H9 (cell line): ENCODE results near the gene SLC29A4. TPM values are rescaled to one million over a fixed set of nuclear protein-coding genes. Genes with fewer than 3 reads are reported as not detected.
A peak's percentile ranks its signal among the peaks of the same experiment; 100 is the strongest.
"Not testable (repeated sequence)": the region's sequence is repeated elsewhere in the genome, so short reads cannot be mapped to it uniquely, and the experiment has no call there.

Experiments used
- DNase-seq: peaks from one replicate; pipeline ENCODE4 v3.0.0-alpha.2; 2017
- H2AFZ ChIP-seq: one replicate; pipeline ENCODE4 v1.6.1; 2013; ENCODE audit warnings: mild to moderate bottlenecking, low read length, control low read depth, moderate library complexity
- H2AK5ac ChIP-seq: 2 replicates; pipeline ENCODE4 v1.6.1; 2013; ENCODE audit warnings: low read length, control low read depth, mixed read lengths; ENCODE audit not compliant: insufficient read length
- H2BK120ac ChIP-seq: one replicate; pipeline ENCODE4 v1.6.1; 2013; ENCODE audit warnings: low read depth, mild to moderate bottlenecking, low read length, control low read depth, inconsistent platforms; ENCODE audit not compliant: poor library complexity, severe bottlenecking
- H2BK12ac ChIP-seq: 2 replicates; pipeline ENCODE4 v1.6.1; 2013; ENCODE audit warnings: low read length, control low read depth, mixed read lengths, low read depth; ENCODE audit not compliant: insufficient read length
- H2BK15ac ChIP-seq: 2 replicates; pipeline ENCODE4 v1.6.1; 2013; ENCODE audit warnings: low read depth, low read length, control low read depth
- H2BK20ac ChIP-seq: one replicate; pipeline ENCODE4 v1.6.1; 2013; ENCODE audit warnings: low read depth, mild to moderate bottlenecking, low read length, control low read depth, inconsistent platforms; ENCODE audit not compliant: poor library complexity, severe bottlenecking
- H2BK5ac ChIP-seq: 2 replicates; pipeline ENCODE4 v1.6.1; 2013; ENCODE audit warnings: low read length, control low read depth, mixed read lengths; ENCODE audit not compliant: insufficient read length
- H3K14ac ChIP-seq: 2 replicates; pipeline ENCODE4 v1.6.1; 2013; ENCODE audit warnings: low read length, control low read depth; ENCODE audit not compliant: insufficient read depth
- H3K18ac ChIP-seq: 2 replicates; pipeline ENCODE4 v1.6.1; 2013; ENCODE audit warnings: low read depth, mild to moderate bottlenecking, mixed read lengths, low read length, control low read depth; ENCODE audit not compliant: insufficient read length
- H3K23ac ChIP-seq: 2 replicates; pipeline ENCODE4 v1.6.1; 2013; ENCODE audit warnings: low read length, control low read depth, mixed read lengths, low read depth; ENCODE audit not compliant: insufficient read length
- H3K23me2 ChIP-seq: 2 replicates; pipeline ENCODE4 v1.6.1; 2013; ENCODE audit warnings: low read depth, mild to moderate bottlenecking, mixed read lengths, low read length, control low read depth; ENCODE audit not compliant: insufficient read length, poor library complexity, severe bottlenecking
- H3K27ac ChIP-seq: 2 replicates; pipeline ENCODE4 v1.5.1; 2013; ENCODE audit warnings: low read length, control low read depth, mixed read lengths, low read depth; ENCODE audit not compliant: insufficient read length
- H3K27me3 ChIP-seq: 2 replicates; pipeline ENCODE4 v1.6.1; 2013; ENCODE audit warnings: low read length, control low read depth, inconsistent platforms; ENCODE audit not compliant: insufficient read depth
- H3K4ac ChIP-seq: 2 replicates; pipeline ENCODE4 v1.6.1; 2013; ENCODE audit warnings: low read depth, mild to moderate bottlenecking, control low read depth, inconsistent platforms, low read length, moderate library complexity
- H3K4me1 ChIP-seq: 2 replicates; pipeline ENCODE4 v1.6.1; 2013; ENCODE audit warnings: low read length, control low read depth, inconsistent platforms; ENCODE audit not compliant: insufficient read depth
- H3K4me2 ChIP-seq: 2 replicates; pipeline ENCODE4 v1.6.1; 2013; ENCODE audit warnings: low read length, control low read depth, mixed read lengths; ENCODE audit not compliant: insufficient read length, insufficient read depth
- H3K56ac ChIP-seq: 2 replicates; pipeline ENCODE4 v1.6.1; 2013; ENCODE audit warnings: low read depth, mild to moderate bottlenecking, mixed read lengths, low read length, control low read depth; ENCODE audit not compliant: insufficient read length
- H3K79me1 ChIP-seq: 2 replicates; pipeline ENCODE4 v1.6.1; 2013; ENCODE audit warnings: low read depth, mild to moderate bottlenecking, moderate library complexity, low read length, control low read depth, inconsistent platforms; ENCODE audit not compliant: insufficient read depth, poor library complexity, severe bottlenecking
- H3K79me2 ChIP-seq: 2 replicates; pipeline ENCODE4 v1.6.1; 2013; ENCODE audit warnings: low read length, control low read depth, inconsistent platforms; ENCODE audit not compliant: insufficient read depth
- H3K9ac ChIP-seq: 2 replicates; pipeline ENCODE4 v1.6.1; 2013; ENCODE audit warnings: low read length, control low read depth, mixed read lengths; ENCODE audit not compliant: insufficient read length; ENCODE audit errors: extremely low read depth
- H3K9me3 ChIP-seq: one replicate; pipeline ENCODE4 v1.6.1; 2013; ENCODE audit warnings: low read depth, low read length, inconsistent platforms; ENCODE audit not compliant: control insufficient read depth
- H3T11ph ChIP-seq: one replicate; pipeline ENCODE4 v1.6.1; 2013; ENCODE audit warnings: mild to moderate bottlenecking, low read length, control low read depth, inconsistent platforms
- H4K20me1 ChIP-seq: one replicate; pipeline ENCODE4 v1.6.1; 2013; ENCODE audit not compliant: control insufficient read depth, insufficient read length, insufficient read depth
- H4K5ac ChIP-seq: 2 replicates; pipeline ENCODE4 v1.6.1; 2013; ENCODE audit warnings: low read depth, mild to moderate bottlenecking, mixed read lengths, low read length, control low read depth; ENCODE audit not compliant: insufficient read length
- H4K8ac ChIP-seq: replicated peaks from 2 replicates; pipeline ENCODE4 v1.6.1; 2013; ENCODE audit warnings: low read length, control low read depth, mixed read lengths, low read depth; ENCODE audit not compliant: insufficient read length
- H4K91ac ChIP-seq: 2 replicates; pipeline ENCODE4 v1.6.1; 2013; ENCODE audit warnings: low read depth, mild to moderate bottlenecking, moderate library complexity, mixed read lengths, low read length, control low read depth; ENCODE audit not compliant: insufficient read length
- H3K27ac Mint-ChIP-seq, 3 experiments: 2 replicates in 2 of 3; 3 replicates in 1 of 3; pipeline ENCODE4 v1.8.0; 2020 to 2021; ENCODE audit warnings: mixed read lengths in 3 of 3, mild to moderate bottlenecking in 1 of 3, moderate library complexity in 1 of 3
- H3K27me3 Mint-ChIP-seq: 2 replicates; pipeline ENCODE4 v1.8.0; 2021; ENCODE audit warnings: low read depth, mild to moderate bottlenecking, moderate library complexity, mixed read lengths
- H3K36me3 Mint-ChIP-seq, 3 experiments: 2 replicates in 2 of 3; 3 replicates in 1 of 3; pipeline ENCODE4 v1.8.0; 2020 to 2021; ENCODE audit warnings: low read depth in 3 of 3, mixed read lengths in 3 of 3; ENCODE audit not compliant: insufficient read depth in 1 of 3
- H3K4me1 Mint-ChIP-seq, 2 experiments: 2 replicates each; pipeline ENCODE4 v1.8.0; 2020; ENCODE audit warnings: mixed read lengths in 2 of 2
- H3K4me3 Mint-ChIP-seq, 2 experiments: 2 replicates in 1 of 2; 3 replicates in 1 of 2; pipeline ENCODE4 v1.8.0; 2020 to 2021; ENCODE audit warnings: mild to moderate bottlenecking in 2 of 2, mixed read lengths in 2 of 2, moderate library complexity in 1 of 2
- H3K9me3 Mint-ChIP-seq, 2 experiments: 2 replicates in 1 of 2; 3 replicates in 1 of 2; pipeline ENCODE4 v1.8.0; 2020; ENCODE audit warnings: mild to moderate bottlenecking in 2 of 2, mixed read lengths in 2 of 2, moderate library complexity in 1 of 2
- WGBS: extraction: QIAGEN DNeasy Blood & Tissue Kit; methylation state at CpG from one replicate; pipeline ENCODE4 v1.1.7; 2013; ENCODE audit warnings: missing lambda C conversion rate, low lambda C conversion rate, mixed read lengths; ENCODE audit not compliant: insufficient read length; ENCODE audit errors: extremely low coverage; 5-methylcytosine and 5-hydroxymethylcytosine counted together
- total RNA-seq: library from RNA; stranded (reverse); gene quantifications from 2 replicates; pipeline ENCODE4 v1.2.1, GENCODE V29; 2021
- TF ChIP-seq, protein P1 (sequence below): fragments of 200-600 bp; sonication (generic); conservative IDR thresholded peaks from 3 replicates; pipeline ENCODE4 v1.8.0; 2021; ENCODE audit warnings: antibody characterized with exemption, mild to moderate bottlenecking

The SLC29A4 gene
- total RNA-seq, 1 experiment from 2014 or later = 12.4 TPM

DNA sequence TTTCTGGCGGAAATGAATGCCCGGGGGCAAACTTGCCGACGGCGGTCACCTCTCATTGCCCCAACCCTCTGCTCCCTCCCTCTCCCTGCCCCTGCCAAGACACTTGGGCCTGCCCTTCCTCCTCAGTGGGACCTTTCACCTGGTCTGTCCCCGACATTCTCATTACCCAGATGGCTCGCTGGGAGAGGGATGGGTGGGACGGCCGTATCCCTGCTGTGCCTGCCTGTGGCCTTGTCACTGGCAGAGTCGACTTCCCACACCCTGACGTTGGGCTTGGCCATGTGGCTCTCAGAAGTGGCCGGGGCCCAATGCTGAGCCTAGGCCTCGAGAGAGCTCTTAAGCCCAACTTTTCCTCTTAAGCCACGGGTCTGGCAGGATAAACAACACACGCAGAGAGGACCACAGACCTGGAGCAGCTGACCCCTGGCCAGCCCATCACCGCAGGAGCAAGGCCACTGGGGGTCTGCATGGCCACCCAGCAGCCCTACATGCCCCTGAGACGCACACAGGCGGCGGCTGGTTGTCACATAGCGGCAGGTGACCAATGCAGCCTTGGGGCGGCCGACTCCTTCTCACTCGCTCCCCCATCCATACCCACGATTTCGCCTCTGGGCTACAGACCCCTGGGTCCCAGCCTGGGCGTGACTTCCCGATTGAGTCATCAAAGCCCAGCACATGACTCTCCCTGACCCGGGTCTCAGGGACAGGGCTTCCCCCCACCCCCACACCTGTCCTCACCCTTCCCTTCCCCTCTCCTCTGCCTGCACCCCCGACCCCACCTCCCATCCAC, 40.1 kb downstream of the SLC29A4 start:
- no peak overlapping the region for H2BK12ac ChIP-seq
- no peaks in the 10 kb centered on the region for H4K20me1 ChIP-seq
- H3K27ac Mint-ChIP-seq = peak overlapping the region in 1 of 3 experiments; percentile 53; a peak in 2 of 7 replicates
- no peaks in the 10 kb centered on the region for H3K79me1 ChIP-seq
- no peak overlapping the region for H2BK5ac ChIP-seq
- no peak overlapping the region for H2BK20ac ChIP-seq
- no peaks in the 10 kb centered on the region for H3K9me3 ChIP-seq
- no peak overlapping the region for H2BK120ac ChIP-seq
- H3K18ac ChIP-seq = no peak overlapping the region
- no peak overlapping the region for H3K56ac ChIP-seq
- peaks cover 2% of the 10 kb centered on the region; the same call in 1 of the 2 replicates for H3K27me3 Mint-ChIP-seq
- no peak overlapping the region for H2AFZ ChIP-seq
- H2AK5ac ChIP-seq = no peak overlapping the region
- peaks cover 2 to 11% of the 10 kb centered on the region in 2 experiments; a peak in 2 of 4 replicates for H3K4me1 Mint-ChIP-seq
- peaks cover 14 to 15% of the 10 kb centered on the region in 2 experiments for H3K9me3 Mint-ChIP-seq
- H3K23me2 ChIP-seq = no peaks in the 10 kb centered on the region
- H3K14ac ChIP-seq = no peak overlapping the region
- H3K9ac ChIP-seq = no peak overlapping the region
- H3K4me1 ChIP-seq = no peaks in the 10 kb centered on the region
- no peak for DNase-seq
- TF ChIP-seq, protein P1, sequence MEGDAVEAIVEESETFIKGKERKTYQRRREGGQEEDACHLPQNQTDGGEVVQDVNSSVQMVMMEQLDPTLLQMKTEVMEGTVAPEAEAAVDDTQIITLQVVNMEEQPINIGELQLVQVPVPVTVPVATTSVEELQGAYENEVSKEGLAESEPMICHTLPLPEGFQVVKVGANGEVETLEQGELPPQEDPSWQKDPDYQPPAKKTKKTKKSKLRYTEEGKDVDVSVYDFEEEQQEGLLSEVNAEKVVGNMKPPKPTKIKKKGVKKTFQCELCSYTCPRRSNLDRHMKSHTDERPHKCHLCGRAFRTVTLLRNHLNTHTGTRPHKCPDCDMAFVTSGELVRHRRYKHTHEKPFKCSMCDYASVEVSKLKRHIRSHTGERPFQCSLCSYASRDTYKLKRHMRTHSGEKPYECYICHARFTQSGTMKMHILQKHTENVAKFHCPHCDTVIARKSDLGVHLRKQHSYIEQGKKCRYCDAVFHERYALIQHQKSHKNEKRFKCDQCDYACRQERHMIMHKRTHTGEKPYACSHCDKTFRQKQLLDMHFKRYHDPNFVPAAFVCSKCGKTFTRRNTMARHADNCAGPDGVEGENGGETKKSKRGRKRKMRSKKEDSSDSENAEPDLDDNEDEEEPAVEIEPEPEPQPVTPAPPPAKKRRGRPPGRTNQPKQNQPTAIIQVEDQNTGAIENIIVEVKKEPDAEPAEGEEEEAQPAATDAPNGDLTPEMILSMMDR = no peak
- peaks cover 2 to 22% (median 11%) of the 10 kb centered on the region in 3 experiments; a peak in 5 of 7 replicates for H3K36me3 Mint-ChIP-seq
- no peak overlapping the region for H4K5ac ChIP-seq
- no peak overlapping the region for H3T11ph ChIP-seq
- no peak overlapping the region for H4K8ac ChIP-seq
- no peak overlapping the region for H3K27ac ChIP-seq
- H3K4me2 ChIP-seq = no peak overlapping the region
- no peak overlapping the region for H4K91ac ChIP-seq
- WGBS = no CpG with 5 or more reads among the region's 29 CpGs
- H3K4me3 Mint-ChIP-seq = no peak overlapping the region
- H3K27me3 ChIP-seq = no peaks in the 10 kb centered on the region
- no peak overlapping the region for H3K4ac ChIP-seq
- H3K23ac ChIP-seq = no peak overlapping the region
- H3K79me2 ChIP-seq = no peaks in the 10 kb centered on the region
- H2BK15ac ChIP-seq = no peak overlapping the region

DNA sequence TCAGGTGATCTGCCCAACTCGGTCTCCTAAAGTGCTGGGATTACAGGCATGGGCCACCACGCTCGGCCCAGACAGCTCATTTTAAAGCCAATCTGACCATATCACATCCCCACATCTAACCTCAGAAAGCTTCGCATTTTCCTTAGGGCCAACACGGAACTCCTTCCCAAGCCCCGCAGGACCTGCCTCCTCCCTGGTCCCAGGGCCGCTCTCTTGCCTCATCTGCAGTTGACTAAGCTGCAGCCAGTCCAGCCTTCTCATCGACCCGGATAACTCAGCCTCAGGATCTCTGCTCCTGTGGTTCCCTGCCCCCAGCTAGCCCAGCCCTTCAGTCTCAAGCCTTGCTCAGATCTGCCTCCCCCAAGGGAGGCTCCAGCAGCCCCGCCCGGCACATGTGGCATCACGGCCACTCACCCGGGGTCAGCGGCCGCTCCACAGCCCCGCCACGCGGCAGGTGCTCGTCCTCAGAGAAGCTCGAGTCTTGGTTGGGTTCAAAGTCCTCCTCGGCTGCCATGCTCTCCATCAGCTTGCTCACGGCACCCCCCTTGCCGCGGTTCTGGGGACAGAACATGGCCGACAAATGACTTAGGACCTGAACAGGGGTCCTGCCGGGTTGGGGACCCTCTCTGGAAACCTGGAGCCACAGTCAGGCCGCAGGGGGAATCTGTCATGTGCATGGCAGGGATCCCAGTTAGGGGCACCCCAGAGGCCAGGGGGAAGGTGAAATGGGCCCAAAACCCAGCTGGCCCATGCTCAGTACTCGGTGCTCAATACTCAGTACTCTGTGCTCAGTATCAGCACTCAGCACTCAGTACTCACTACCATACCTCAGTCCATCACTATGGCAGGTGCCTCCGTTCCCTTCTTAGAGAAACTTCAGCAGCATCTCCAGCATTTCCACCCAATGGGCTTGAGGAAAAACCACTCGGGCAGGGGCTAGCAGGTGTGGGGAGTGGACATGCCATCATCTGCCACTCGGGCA, 41.3 kb downstream of the SLC29A4 start:
- H3T11ph ChIP-seq, H2BK12ac ChIP-seq, H3K27ac ChIP-seq, H4K8ac ChIP-seq, H4K20me1 ChIP-seq, H3K23me2 ChIP-seq, H3K9me3 Mint-ChIP-seq, H3K23ac ChIP-seq, H2BK15ac ChIP-seq, H2AFZ ChIP-seq, H3K14ac ChIP-seq, H2BK120ac ChIP-seq, DNase-seq, H3K27me3 Mint-ChIP-seq, H2AK5ac ChIP-seq, H3K9ac ChIP-seq, H3K4me1 ChIP-seq, H2BK20ac ChIP-seq, H3K79me1 ChIP-seq, H3K4me3 Mint-ChIP-seq, H3K4me2 ChIP-seq, H3K18ac ChIP-seq, H3K9me3 ChIP-seq, H3K4ac ChIP-seq, H2BK5ac ChIP-seq, H3K27me3 ChIP-seq, H3K79me2 ChIP-seq, H3K56ac ChIP-seq, H4K91ac ChIP-seq, H4K5ac ChIP-seq: not testable (repeated sequence)
- Mint-ChIP-seq H3K4me1 (peaks cover 2 to 11% of the 10 kb centered on the region in 2 experiments; a peak in 2 of 4 replicates), H3K36me3 (peaks cover 0 to 11% (median 0%) of the 10 kb centered on the region in 3 experiments; a peak in 2 of 7 replicates), H3K27ac (peak overlapping the region in 1 of 3 experiments; percentile 21; a peak in 1 of 7 replicates)
- WGBS = no CpG with 5 or more reads among the region's 31 CpGs
